GM19025 (cell line): ENCODE data around the gene WDR75.

Experiments
- ATAC-seq: cut with Tn5 transposase; IDR thresholded peaks from one replicate; pipeline ENCODE4 v1.9.1; 2021; ENCODE audit warnings: mild to moderate bottlenecking, low read depth, moderate library complexity; ENCODE audit not compliant: unreplicated experiment

The WDR75 gene

DNA sequence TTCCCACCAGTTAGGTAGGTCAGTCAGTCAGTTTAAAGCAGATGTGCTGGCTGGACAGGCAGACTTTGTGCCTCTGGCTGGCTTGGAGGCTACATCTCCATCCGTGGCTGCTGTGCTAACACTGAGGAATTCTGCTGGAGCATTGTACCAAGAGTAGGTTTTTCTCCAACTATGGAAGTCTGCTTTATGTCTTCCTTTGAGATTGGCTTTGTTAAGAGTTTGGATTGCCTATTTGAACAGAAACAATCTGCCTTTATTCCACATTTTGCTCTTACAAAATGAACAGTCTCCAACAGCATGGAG is 46.7 kb downstream of the WDR75 start:
- ATAC-seq: no peak

DNA sequence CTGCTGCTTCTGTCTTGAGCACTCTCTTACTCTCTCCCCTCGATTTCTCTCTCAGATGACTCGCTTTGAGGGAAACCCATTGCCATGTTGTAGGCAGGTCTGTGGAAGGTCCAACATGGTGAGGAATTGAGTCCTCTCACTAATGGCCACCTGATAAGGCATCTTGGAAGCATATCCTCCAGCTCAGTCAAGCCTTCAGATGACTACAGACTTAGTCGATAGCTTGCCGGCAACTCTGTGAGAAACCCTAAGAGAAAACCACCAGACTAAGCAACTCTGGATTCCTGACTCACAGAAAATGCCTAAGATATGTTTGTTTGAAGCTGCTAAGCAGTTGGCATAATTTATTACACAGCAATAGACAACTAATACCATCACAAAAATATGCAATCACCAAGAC is 51.2 kb downstream of the WDR75 start:
- ATAC-seq: no peak

DNA sequence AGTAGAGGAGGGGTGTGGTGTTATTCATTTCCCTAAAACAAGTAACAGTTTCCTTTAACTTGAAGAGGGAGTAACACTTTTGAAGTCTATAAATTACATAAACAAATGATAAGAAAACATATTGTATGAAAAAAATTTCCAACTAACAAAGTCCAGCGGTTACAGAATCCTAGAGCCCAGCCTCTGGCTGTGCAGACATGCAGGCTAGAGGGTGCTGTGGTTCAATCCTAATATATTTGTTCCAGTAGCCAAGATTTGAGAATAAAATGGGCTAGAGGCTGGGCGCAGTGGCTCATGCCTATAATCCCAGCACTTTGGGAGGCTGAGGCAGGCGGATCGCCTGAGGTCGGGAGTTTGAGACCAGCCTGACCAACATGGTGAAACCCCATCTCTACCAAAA is 56.9 kb downstream of the WDR75 start:
- ATAC-seq: no peak

DNA sequence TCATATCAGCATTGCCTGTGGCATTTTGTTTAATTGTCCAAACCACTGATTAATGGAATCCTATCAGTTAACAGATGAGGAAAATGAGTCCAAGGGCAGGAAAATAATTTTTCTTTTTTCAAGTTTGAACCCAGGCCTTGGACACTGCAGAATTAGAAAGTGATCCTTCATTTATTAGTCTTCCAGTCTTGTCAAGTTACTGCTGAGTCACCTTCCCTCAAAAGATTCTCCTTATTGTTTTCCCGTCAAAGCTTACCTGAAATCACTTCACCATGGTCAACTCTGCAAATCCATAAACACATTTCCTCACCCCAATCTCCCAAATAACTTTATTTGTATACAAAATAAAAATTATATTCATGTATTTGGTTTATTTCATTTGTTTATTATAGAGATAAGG is 57.9 kb downstream of the WDR75 start:
- no peak for ATAC-seq

DNA sequence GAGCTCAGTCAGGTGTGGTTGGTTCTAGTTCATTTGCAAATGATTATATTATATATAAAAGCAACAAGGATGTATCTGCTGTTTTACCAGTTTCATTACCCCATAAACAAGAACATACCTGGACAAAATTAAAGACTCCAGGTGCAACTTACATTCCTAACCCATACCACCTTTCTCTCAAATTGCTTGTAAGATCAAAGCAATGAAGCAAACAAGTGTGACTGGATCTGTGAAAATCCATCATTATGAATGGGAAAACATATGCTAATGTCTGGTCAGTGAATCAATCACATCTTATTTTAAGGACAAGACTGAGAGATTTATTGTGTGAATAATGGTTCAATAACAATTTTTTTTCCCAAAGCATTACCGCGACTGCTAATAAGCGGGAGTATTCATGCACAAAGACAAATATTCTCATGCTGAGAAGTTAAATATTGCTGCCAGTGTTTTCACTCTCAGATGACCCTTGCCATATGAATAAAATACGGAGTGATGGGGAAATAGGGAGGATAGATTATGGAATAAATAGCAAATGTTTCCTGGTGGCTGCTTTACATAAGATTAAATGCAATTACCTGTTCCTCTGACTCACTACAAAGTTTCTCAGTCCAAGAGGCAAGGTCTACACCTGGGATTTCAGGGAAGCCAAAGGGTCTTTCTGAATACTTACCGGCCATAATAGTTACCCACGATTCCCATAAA is 59.3 kb downstream of the WDR75 start:
- ATAC-seq: no peak

DNA sequence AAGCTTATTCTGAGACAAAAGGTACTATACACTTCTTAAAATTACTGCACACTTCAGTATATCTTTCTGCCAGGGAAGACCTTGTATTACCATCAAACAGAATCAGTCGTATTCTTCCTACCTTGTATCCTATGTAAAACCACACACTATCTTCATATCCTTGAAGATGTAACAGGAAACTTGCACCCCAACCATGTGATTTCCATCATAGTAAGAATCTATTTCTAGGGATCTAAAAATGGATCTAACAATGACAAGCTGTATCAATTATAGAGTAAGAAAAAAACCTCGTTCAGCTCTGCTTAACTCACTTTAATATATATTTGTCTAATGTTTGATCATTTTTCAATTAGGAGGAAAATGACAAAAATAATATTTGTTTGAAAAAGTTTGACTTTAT is 60.2 kb downstream of the WDR75 start:
- ATAC-seq: no peak

DNA sequence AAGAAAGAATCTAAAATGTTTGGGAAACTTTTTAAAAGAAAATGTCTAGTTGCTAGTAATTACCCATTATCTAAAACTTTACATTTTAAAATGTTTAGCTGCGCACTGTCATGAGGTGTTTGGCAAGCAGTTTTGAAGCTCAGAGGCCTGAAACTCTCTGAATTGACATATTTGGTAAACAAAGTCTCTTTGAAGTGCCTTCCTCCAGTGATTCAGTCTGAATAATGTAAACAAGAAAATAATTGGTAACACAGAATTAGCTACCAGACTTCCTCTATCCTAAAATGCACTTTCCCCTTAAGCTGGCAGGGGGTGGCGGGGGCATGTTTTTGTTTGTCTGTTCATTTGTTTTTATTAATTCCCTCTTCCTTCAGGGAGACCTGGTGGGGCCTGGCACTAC is 61.4 kb downstream of the WDR75 start:
- ATAC-seq: no peak

DNA sequence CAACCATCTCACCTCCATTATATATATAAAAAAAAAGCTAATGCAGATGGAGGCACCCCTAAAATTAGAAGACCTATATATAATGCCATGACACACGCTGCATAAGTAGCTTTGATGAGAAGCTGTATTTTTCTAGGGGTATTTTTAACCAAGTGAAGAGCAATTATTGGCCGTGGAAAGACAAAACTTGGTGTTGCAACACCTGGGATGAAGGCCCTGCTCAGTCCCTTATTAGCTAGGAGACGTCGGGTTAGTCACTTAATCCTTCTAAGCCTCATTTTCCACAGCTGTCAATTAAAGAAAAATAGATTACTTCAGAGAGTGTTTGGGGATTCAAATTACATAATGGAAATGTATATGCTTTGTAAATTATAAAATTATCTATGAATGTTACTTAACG is 63.0 kb downstream of the WDR75 start:
- no peak for ATAC-seq

DNA sequence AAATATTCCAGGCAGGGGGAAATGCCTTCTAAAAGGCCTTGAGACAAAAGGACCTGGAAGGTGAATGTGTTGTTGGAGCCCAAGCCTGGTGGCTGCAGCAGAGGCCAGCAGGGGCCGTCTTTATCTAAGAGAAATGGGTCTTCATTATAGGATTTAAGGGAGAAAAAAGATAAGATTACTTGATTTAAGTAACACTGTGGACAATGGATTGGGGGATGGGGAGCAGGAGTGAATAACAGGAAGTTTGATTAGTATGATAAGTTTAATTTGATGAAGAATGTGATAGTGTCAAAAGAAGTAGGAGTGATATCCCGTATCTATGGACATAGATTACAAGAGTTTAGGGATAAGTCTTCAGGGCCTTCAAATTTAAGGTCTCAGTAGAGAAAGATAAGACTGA is 64.2 kb downstream of the WDR75 start:
- ATAC-seq: no peak

DNA sequence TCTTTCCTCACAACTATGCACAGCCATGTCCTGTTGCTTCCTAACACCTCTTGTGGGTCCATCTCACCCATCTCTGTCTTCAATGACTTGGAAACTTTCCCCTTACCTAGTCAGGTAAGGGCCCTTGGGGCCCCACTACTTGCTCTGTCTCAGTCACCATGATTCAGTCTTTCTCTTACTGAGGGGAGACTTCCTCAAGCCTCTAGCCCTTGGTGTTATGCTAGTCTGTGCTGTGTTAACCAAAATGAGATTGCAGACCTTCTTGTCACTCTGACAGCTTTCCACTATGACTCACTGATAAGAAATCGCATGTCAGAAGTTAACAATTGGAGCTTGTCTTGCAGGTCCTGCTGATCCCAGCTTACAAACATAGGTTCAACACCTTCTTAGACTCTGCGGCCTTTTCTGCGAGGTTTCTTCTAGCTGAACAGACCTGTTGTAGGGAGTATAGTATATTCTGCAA is 65.3 kb downstream of the WDR75 start:
- no peak for ATAC-seq

DNA sequence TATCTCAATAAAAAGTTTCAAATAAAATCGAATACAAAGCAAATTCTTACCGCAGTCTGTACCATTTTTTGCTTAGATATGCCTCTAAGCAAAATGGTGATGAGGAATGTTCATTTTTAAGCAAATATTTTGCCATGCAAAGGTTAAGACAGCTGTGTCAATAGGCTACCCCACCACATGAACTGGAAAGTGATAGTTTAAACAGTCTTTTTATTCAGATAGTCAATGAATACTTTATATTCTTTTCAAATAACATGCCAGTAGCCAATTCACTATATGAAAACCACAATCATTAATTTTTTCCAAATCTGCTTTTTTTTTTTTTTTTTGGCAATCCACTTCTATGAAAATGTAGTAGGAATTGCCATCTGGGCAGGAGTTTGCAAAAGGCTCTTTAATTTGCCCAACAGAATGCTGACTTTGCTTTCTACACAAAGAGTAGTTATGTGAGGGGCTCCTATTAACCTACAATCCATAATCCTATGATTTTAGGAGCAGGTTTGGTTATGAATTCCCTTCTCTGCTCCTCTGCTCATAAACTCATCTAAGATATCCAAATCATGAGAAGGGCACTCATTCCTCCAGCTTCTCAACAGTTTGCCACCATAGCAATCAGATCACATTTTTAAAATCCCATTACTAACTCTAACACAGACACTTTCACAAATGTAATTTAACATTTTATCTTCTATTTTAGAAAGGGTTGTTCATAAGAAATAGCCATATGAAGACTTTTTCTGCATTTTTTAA is 70.1 kb downstream of the WDR75 start:
- no peak for ATAC-seq

DNA sequence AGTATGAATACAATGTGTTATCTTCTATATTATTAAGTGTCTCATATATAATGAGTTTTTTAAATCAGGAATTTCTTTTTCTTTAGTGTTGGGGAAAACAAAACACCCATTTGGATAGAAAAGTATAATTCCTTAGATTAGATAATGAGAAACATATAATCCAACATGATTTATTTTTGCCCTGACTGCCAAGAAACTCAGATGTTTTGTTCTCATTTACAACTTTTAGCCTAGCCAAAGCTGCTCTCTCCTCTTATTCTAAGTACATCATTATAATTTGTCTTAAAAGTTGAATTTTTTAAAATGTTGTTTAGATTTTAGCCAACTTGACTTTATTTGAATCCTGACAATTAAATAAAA is 70.7 kb downstream of the WDR75 start:
- ATAC-seq: no peak

DNA sequence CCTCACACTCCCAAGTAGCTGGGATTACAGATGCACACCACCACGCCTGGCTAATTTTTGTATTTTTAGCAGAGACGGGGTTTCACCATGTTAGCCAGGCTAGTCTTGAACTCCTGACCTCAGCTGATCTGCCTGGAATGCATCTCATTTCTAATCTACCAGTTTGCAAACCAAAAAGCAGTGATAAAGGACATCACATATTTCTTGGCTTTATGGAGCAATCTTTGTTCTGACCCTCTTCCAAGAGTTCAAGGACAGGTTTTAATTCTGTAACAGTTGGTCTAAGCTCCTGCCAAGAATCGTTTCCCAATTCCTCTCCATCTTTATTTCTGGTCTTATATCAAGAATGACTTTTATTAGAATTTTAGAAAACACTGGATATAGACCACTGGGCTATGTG is 71.6 kb downstream of the WDR75 start:
- ATAC-seq: no peak

DNA sequence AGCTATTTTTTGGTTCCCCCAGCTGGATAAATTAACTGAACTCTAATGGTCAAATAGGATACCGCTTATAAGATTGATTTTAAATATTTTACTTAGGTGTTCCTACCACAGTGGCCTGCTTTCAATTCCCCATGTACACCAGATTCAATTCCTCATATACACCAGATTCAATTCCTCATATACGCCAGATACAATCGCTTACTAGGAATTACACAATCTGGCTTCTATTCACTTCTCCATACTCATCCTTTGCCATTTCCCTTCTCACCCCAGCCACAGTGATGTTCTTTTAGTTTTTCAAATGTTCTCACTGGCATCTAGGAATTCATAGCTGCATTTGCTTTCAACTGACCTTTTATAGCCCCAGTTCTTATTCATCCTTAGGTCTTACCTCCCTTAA is 72.8 kb downstream of the WDR75 start:
- no peak for ATAC-seq

DNA sequence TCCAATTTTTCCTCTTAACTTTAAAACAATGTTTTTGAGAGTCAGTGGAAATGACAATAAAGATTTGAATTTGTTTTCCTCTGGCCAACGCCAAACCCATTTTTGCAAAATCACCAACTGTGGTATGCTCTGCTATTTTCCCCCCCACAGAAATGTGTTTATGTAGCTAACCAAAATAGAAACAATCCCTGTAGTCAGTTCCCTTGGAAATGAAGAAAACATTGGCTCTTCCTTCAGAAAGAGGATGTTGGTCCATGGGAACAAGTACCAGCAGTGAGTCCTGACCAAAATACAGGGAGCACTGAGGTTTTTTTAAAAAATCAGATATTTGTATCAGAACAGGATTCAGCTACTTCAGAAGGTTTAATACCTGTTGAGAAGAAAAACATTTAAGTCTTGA is 74.0 kb downstream of the WDR75 start:
- no peak for ATAC-seq

DNA sequence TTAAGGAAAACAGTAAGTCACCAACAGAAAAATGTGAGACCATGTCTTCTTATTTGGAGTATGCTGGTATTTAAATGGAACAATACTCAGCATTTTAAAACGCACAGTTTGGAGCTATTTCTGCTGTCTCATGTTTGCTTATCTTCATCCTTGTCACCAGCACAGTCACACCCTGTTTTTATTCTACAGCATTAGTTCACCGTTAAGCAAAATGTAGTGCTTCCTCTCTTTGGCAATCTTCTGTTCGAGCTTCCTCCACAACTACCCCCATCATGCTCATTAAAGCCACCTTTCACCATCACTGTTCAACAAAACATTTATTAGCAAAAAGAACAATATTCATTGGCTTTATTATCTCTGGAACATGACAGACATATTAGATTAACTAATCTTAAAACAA is 75.3 kb downstream of the WDR75 start:
- no peak for ATAC-seq

DNA sequence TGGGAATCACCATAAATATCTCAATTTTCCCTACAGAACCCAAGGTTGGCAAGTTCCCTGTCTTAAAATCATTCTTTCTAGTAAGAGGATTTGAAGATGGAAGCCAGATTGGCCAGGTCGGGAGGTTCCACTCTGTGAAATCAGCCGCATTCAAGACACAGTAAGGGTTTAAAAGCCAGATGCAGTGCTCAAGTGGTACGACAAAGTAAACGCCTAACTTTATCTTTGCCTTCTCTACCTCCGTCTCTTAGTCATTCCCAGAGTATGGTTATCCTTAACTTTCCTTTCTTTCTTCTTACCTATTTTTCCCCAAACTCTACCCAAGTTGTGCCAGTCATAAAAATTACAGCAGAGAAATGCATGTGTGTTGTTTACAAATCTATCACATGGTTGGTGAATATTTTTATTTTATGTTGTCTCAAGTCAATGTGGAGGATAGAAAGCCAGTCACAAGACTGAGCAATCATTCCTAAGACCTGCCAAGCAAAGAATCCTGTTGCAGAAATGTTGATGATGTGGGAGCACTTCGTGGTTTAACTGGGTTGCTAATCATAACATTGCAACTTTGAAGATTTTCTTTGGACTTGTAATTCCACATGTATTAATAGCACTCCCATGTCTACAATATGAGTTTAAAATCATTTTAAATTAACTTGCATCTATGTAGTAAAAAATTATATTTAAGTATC is 76.7 kb downstream of the WDR75 start:
- ATAC-seq: no peak

DNA sequence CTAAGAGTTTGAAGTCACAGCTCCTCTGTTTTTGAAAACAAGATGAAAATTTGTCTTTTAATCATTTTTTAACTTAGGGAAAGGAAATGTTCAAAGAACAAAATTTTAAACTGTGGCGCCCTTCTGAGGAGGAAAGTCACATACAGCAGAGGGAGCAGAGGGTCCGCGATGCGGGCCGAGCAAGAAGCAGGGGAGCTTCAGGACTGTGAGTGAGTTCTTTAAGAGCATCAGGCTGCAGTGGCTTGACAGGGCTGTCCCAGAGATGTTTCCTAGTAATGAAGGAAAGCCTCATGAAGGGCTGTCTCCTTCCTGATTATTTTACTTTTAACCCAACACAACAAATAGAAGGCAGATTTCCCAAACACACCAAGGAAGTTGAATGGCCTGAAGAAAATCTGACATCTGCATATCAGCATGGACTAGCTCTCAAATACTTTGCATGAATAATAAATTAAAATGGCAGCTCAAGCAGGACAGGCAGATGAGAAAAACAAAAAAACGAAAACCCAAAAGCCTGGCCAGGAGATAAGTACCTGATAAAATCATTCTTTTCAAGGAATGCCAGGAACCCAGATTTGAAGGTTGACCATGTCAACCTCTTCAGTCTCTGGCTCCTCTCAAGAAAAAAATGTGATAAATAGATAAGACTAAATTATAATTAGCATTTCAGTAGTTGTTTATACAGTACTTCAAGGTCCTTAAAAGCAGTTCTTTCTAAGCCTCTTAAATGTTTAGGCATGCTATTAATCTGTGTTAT is 78.5 kb downstream of the WDR75 start:
- no peak for ATAC-seq

DNA sequence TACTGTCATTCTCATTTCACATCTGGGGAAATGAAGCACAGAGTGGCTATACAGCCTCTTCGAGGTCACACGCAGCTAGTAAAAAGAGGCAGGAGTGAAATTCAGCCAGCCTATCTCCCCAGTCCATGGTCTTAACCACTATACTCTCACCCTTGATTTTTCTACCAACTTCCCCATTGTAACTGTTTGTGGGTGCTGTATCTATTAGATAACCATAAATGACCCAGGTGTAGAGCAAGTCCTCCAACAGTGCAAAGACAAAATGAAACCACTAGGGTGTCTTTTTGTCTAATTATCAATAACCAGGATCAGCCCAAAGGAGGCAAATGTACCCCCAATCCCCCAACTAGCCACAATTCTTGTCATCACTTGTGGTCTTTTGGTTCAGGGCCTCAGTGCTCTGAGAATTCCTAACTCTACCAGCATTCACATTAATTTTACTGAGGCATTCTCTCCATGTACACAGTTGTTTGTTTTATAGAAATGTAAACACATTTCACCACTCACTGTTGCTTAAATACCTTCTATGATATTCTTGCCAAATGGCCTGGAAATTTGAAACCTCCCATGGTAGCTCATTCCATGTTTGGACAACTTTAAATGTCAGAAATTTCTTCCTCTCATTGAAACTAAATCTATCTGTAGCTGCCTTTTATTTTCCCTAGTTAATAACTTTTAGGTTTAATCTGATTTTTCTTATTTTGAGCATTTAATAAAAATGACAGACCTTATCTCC is 80.6 kb downstream of the WDR75 start:
- ATAC-seq: no peak

DNA sequence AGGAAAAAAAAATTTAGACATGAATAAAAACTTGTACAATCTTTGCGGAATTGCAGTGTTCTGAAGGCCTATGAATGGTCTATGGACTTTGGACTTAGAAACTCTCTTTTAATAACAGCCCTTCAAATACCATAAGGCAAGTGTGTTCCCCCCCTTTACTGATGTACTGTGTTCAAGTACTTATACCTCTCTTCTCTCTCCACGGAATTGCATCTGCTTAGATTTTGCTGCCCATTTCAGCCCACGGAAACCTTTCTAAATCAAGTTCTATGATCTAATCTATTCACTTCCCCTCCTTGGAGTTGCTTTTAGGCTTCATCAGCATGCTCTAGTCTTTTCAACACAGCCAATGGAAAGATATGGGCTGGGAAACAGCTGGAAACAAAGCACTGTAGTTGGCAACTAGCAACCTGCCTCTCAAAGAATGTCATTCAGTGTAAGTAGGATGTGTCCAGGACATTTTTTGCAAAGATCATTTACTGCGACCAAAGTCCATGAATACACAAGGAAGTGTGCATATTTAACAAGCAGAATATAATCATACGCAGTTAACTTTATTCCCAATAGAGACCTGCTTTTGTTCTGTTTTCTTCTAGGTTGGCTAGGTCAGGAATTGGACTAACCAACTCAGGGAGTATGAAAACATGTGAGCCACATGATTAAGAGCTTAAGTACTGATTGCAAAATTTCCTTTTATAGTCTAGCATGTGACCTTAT is 81.3 kb downstream of the WDR75 start:
- ATAC-seq: no peak
